ENCODE data around the gene ACAN.

ACAN gene

GRCh38 chr15:88832820-88833730, 29.8 kb downstream of the ACAN start:
- DNase-seq (ENCODE audit: insufficient read length, low spot score): no peak
- TF ChIP-seq CTCF (IDR thresholded peaks at IDR 0.05; ENCODE audit: insufficient read depth, missing control alignments): no peak
- no peak for FAIRE-seq

GRCh38 chr15:88833731-88834100, 30.5 kb downstream of the ACAN start:
- DNase-seq (ENCODE audit: insufficient read length, low spot score): no peak
- no peak for FAIRE-seq
- no peak for TF ChIP-seq CTCF (IDR thresholded peaks at IDR 0.05; ENCODE audit: insufficient read depth, missing control alignments)

GRCh38 chr15:88834211-88834812, 31.1 kb downstream of the ACAN start:
- DNase-seq (ENCODE audit: insufficient read length, low spot score) (no peak), FAIRE-seq (no peak)

GRCh38 chr15:88835119-88835518, 31.9 kb downstream of the ACAN start:
- no peak for TF ChIP-seq CTCF (IDR thresholded peaks at IDR 0.05; ENCODE audit: insufficient read depth, missing control alignments)
- DNase-seq (ENCODE audit: insufficient read length, low spot score) (no peak), FAIRE-seq (no peak)

More at GRCh38 chr15:88834211-88834812, 31.1 kb downstream of the ACAN start:
- TF ChIP-seq CTCF (IDR thresholded peaks at IDR 0.05; ENCODE audit: insufficient read depth, missing control alignments): peak; percentile 46

- FAIRE-seq (no peak), DNase-seq (ENCODE audit: insufficient read length, low spot score) (no peak)
- TF ChIP-seq CTCF (IDR thresholded peaks at IDR 0.05; ENCODE audit: insufficient read depth, missing control alignments): no peak
These were observed 32.4 kb downstream of the ACAN start for GRCh38 chr15:88835646-88836045.

GRCh38 chr15:88838667-88839066, 35.4 kb downstream of the ACAN start:
- FAIRE-seq: no peak
- no peak for DNase-seq (ENCODE audit: insufficient read length, low spot score)
- no peak for TF ChIP-seq CTCF (IDR thresholded peaks at IDR 0.05; ENCODE audit: insufficient read depth, missing control alignments)

GRCh38 chr15:88839146-88839545, 35.9 kb downstream of the ACAN start:
- no peak for TF ChIP-seq CTCF (IDR thresholded peaks at IDR 0.05; ENCODE audit: insufficient read depth, missing control alignments)
- no peak for FAIRE-seq
- DNase-seq (ENCODE audit: insufficient read length, low spot score): no peak
